ENCODE results near the gene ALAS1. TPM values are rescaled to one million over a fixed set of nuclear protein-coding genes. Genes with fewer than 3 reads are reported as not detected.

ALAS1 gene
- total and polyA plus RNA-seq, 2 of the 13 experiments (the other 11 are each of a cell fraction or from before 2014, with no cell fraction given): 36.0 to 43.2 TPM

DNA sequence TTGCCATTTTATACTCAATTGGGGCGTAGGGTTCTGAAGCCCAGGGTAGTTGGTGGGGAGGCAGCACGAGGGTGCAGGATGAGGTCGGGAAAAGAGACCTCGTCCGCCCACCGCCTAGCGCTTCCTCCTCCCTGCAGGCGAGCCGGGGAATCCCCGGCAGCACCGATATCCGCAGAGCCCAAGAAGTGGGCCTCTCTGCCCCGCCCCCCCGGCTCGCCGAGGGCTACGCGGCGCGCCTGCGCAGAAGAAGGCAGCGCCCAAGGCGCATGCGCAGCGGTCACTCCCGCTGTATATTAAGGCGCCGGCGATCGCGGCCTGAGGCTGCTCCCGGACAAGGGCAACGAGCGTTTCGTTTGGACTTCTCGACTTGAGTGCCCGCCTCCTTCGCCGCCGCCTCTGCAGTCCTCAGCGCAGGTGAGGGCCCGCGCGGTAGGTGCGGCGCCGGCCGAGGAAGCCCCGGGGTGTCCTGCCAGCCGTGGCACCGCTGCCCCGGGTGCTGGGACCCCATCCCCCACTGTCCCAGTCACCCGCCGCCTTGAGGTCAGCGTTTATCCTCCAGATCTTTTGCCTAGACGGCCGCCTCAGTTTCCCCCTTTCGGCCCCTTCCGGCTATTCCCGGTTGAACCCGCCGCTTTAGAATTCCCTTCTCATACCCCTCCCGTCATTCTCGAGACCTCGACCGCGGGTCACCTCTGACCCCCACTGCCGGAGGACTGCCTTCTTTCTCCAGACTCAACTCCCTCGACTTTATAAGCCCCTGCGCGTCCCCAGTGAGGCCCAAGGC is at the start of gene ALAS1 (continued):
- TF ChIP-seq, protein P1, sequence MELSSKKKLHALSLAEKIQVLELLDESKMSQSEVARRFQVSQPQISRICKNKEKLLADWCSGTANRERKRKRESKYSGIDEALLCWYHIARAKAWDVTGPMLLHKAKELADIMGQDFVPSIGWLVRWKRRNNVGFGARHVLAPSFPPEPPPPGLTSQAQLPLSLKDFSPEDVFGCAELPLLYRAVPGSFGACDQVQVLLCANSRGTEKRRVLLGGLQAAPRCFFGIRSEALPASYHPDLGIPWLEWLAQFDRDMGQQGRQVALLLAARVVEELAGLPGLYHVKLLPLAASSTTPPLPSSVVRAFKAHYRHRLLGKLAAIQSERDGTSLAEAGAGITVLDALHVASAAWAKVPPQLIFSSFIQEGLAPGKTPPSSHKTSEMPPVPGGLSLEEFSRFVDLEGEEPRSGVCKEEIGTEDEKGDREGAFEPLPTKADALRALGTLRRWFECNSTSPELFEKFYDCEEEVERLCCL (CRISPR knock-in tag; IDR thresholded peaks at IDR 0.05; ENCODE audit: borderline replicate concordance): 0 out of 2 replicates have a peak, but pooled peaks have one; percentile 58
- TF ChIP-seq ZNF292 (CRISPR knock-in tag; IDR thresholded peaks at IDR 0.05; ENCODE audit: borderline replicate concordance, low read depth): peak; percentile 99
- TF ChIP-seq, protein P2, sequence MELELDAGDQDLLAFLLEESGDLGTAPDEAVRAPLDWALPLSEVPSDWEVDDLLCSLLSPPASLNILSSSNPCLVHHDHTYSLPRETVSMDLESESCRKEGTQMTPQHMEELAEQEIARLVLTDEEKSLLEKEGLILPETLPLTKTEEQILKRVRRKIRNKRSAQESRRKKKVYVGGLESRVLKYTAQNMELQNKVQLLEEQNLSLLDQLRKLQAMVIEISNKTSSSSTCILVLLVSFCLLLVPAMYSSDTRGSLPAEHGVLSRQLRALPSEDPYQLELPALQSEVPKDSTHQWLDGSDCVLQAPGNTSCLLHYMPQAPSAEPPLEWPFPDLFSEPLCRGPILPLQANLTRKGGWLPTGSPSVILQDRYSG (CRISPR knock-in tag; IDR thresholded peaks at IDR 0.05): no peak
- TF ChIP-seq ZNF678 (CRISPR knock-in tag; IDR thresholded peaks at IDR 0.05): peak; percentile 85; the same call in 1 of the 2 replicates
- 0 out of 2 replicates have a peak, but pooled peaks have one; percentile 30 for TF ChIP-seq ZNF329 (CRISPR knock-in tag; IDR thresholded peaks at IDR 0.05; ENCODE audit: low read depth)
- peak; percentile 73 for TF ChIP-seq ZNF263 (CRISPR knock-in tag; IDR thresholded peaks at IDR 0.05)
- TF ChIP-seq ZFP82 (CRISPR knock-in tag; IDR thresholded peaks at IDR 0.05; ENCODE audit: borderline replicate concordance): no peak
- TF ChIP-seq MAZ (IDR thresholded peaks at IDR 0.05; ENCODE audit: borderline replicate concordance, low read depth, low read length): peak; percentile 56; the same call in 1 of the 2 replicates
- TF ChIP-seq MAZ (CRISPR knock-in tag; IDR thresholded peaks at IDR 0.05; ENCODE audit: low read depth): peak; percentile 58; the same call in 1 of the 2 replicates
- peak; percentile 89 for TF ChIP-seq PHF8 (CRISPR knock-in tag; IDR thresholded peaks at IDR 0.05)
- peak; percentile 88; the same call in 1 of the 2 replicates for TF ChIP-seq RELA (CRISPR knock-in tag; IDR thresholded peaks at IDR 0.05)
- TF ChIP-seq ZMYM4 (CRISPR knock-in tag; IDR thresholded peaks at IDR 0.05): peak; percentile 89
- TF ChIP-seq, protein P3, sequence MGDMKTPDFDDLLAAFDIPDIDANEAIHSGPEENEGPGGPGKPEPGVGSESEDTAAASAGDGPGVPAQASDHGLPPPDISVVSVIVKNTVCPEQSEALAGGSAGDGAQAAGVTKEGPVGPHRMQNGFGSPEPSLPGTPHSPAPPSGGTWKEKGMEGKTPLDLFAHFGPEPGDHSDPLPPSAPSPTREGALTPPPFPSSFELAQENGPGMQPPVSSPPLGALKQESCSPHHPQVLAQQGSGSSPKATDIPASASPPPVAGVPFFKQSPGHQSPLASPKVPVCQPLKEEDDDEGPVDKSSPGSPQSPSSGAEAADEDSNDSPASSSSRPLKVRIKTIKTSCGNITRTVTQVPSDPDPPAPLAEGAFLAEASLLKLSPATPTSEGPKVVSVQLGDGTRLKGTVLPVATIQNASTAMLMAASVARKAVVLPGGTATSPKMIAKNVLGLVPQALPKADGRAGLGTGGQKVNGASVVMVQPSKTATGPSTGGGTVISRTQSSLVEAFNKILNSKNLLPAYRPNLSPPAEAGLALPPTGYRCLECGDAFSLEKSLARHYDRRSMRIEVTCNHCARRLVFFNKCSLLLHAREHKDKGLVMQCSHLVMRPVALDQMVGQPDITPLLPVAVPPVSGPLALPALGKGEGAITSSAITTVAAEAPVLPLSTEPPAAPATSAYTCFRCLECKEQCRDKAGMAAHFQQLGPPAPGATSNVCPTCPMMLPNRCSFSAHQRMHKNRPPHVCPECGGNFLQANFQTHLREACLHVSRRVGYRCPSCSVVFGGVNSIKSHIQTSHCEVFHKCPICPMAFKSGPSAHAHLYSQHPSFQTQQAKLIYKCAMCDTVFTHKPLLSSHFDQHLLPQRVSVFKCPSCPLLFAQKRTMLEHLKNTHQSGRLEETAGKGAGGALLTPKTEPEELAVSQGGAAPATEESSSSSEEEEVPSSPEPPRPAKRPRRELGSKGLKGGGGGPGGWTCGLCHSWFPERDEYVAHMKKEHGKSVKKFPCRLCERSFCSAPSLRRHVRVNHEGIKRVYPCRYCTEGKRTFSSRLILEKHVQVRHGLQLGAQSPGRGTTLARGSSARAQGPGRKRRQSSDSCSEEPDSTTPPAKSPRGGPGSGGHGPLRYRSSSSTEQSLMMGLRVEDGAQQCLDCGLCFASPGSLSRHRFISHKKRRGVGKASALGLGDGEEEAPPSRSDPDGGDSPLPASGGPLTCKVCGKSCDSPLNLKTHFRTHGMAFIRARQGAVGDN (CRISPR knock-in tag; IDR thresholded peaks at IDR 0.05): peak; percentile 87
- no peak for TF ChIP-seq ZNF3 (CRISPR knock-in tag; IDR thresholded peaks at IDR 0.05)
- peak; percentile 89; the same call in 1 of the 2 replicates for TF ChIP-seq FLYWCH1 (CRISPR knock-in tag; IDR thresholded peaks at IDR 0.05)
- peak; percentile 59; the same call in 1 of the 2 replicates for TF ChIP-seq KDM5A (IDR thresholded peaks at IDR 0.05; ENCODE audit: borderline replicate concordance, low read length)
- TF ChIP-seq ESRRA (CRISPR knock-in tag; IDR thresholded peaks at IDR 0.05; ENCODE audit: low read depth): no peak; the same call in 1 of the 2 replicates
- no peak for TF ChIP-seq ZNF7 (CRISPR knock-in tag; IDR thresholded peaks at IDR 0.05)
- TF ChIP-seq ISL2 (CRISPR knock-in tag; IDR thresholded peaks at IDR 0.05): peak; percentile 58
- peak; percentile 72; the same call in 1 of the 2 replicates for TF ChIP-seq KLF15 (CRISPR knock-in tag; IDR thresholded peaks at IDR 0.05; ENCODE audit: borderline replicate concordance)
- TF ChIP-seq, protein P4, sequence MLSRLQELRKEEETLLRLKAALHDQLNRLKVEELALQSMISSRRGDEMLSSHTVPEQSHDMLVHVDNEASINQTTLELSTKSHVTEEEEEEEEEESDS (CRISPR knock-in tag; IDR thresholded peaks at IDR 0.05; ENCODE audit: borderline replicate concordance): 0 out of 2 replicates have a peak, but pooled peaks have one; percentile 80
- peak; percentile 74 for TF ChIP-seq POGZ (CRISPR knock-in tag; IDR thresholded peaks at IDR 0.05)
- TF ChIP-seq MTF1 (CRISPR knock-in tag; IDR thresholded peaks at IDR 0.05): no peak
- TF ChIP-seq GABPB1 (CRISPR knock-in tag; IDR thresholded peaks at IDR 0.05): peak; percentile 75; the same call in 1 of the 2 replicates

Measured in HepG2 (cell line).